SHP77 treated with DMSO at 0.1 percent for 48 hours (cell line): Measurements from ENCODE around the gene SHANK1.
"Not testable (repeated sequence)": the region's sequence is repeated elsewhere in the genome, so short reads cannot be mapped to it uniquely, and the experiment has no call there.

Experiments
- DNase-seq: peaks from one replicate; lab custom pipeline; 2025; lab: John Stamatoyannopoulos, UW

SHANK1 gene

DNA sequence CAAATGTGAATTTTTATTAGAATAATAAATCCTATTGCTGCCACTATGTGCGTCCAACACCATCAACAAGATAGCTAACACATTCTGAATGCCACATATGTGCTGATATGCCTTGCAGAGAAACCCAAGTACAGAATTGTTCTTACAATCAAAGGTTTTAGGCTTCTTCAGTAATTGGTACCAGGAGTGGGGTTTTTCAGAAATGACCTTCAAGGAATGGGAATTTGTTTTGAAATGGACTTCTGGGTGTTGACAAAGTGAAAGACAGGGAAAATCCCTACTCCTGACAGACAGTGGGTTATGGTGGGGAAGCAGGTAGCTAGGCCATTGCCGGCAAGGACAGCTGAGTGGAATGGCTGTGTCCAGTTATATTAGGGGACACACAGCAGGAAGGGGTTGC is 85.6 kb downstream of the SHANK1 start:
- DNase-seq = no peak

DNA sequence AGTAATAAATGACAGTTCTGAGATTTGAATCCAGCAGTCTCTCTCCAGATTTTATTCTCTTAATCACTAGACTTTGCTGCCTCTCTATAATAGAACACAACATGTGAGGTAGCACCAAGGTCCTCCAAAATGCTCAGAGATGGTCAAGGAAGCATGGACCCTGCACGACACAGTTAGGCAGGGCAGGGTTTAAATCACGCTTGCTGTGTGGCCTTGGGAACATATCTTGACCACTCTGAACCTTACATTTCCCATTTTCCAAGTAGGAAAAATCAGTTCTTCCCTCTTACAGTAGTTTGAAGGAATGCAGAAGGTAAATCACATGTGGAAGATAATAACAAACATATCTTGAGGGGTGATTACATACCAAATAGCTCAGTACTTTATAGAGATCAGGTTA is 86.2 kb downstream of the SHANK1 start:
- DNase-seq = no peak

DNA sequence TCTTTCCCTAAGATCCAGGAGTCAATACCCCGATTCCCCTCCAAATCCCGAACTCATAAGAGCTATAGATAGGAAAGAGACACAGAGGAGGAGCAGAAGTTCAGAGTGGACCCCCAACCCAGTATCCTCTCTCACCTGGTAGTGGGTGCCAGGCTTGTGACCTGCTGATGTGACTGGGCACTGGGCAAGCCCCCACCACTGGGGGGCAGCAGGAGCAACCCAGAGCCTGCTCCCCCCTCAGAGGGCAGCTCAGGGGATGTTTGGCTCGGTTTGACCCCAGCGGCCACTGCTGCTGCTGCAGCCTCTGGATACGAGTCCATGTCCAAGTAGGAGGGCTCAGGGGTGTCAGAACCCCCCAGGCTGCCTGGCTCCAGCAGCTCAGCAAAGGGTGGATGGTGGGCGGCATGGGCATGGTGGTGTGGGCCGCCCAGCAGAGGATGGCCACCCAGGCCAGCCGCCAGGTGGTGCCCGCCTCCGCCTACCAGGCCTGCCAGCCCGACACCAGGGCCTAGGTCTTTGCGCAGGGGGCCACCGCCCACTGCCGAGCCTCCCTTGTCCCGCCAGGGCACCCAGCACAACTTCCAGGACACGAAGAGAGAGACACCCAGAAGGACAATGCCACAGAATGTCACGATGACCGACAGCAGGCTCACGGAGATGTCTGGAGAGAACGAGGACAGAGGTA is 87.3 kb downstream of the SHANK1 start:
- DNase-seq = no peak

DNA sequence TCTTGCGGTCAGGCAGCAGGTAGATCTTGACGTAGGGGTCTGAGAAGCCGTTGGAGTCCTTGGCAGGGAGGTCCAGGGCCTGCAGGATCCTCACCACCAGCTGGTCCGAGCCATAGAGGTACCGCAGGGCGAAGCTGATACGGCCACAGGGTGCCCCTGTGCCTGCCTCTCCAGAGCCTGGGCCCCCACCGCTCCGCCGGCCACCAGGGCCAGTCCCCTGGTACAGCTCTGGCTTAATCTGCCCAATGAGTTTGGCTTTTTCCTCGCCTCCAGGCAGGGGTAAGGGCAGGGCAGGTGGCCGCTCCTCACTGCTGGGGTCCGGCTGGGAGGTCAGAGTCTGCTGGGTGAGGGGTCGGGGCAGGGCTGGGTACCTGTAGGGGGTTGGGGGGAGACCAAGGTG is 89.8 kb downstream of the SHANK1 start:
- no peak for DNase-seq

DNA sequence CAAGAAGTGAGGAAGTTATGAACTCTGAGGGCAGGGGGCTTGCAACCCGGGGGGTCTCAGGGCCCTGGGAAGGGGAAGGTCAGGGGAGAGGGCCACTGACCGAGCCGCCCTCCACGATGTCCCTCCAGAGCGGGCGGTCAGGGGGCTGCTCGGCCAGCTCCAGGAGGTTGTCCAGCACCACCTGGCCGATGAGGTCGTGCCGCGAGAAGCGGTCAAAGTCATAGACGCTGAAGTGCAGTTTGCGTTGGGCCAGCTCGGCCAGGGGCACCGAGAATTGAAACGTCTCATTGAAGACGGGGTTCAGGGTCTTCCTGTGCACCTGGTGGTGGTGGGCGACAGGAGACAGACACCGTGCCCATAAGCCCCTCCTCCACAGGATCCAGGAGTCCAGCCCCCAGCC is 90.4 kb downstream of the SHANK1 start:
- no peak for DNase-seq

DNA sequence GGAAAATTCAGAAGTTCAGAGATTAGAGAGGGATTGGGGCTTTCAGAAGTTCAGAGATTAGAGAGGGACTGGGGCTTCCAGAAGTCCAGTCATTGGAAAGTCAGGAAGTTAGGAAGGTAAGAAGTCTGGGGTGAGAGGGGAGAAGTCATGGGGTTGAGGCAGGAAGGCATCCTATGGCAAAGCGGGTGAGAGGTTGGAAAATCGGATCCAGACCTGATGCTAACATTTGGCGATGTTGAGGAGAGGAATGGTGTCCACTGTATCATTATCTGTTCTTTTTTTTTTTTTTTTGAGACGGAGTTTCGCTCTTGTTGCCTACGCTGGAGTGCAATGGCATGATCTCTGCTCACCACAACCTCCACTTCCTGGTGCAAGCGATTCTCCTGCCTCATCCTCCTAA is 91.1 kb downstream of the SHANK1 start:
- DNase-seq = no peak

DNA sequence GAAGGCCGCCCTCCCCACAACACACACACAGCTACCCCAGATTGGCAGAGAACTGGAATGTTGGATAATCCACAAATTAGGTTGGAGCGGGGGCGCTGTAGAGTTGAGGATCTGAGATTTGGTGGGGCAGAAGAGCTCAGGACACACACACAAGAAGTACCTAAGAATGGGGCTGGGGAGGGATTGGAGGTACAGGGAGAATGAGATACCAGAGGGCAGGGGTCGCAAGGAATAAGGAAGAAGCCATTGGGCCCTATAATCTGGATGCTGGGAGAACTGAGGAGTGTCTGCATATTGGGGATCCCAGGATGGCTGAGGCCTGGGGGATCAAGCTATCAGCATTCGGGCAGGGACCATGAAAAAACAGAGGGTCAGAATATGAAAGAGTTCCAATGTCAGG is 91.5 kb downstream of the SHANK1 start:
- no peak for DNase-seq

DNA sequence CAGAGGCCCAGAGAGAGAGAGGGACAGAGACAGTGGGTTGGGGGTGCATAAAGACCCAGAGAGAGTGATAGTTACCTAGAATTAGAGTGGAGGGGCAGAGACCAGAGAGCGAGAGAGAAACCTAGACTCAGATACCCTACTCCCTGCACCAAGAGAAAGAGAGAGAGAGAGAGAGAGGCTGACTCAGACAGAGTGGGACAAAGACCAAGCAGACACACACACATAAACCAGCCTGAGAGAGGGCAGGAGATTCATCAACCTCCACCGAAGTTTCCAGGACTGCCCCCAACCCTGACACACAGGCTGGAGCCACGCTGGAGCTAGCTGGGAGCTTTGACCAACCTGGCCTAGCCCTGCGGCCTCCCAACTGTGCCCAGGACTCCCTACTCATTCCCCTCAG is 92.8 kb downstream of the SHANK1 start:
- no peak for DNase-seq

DNA sequence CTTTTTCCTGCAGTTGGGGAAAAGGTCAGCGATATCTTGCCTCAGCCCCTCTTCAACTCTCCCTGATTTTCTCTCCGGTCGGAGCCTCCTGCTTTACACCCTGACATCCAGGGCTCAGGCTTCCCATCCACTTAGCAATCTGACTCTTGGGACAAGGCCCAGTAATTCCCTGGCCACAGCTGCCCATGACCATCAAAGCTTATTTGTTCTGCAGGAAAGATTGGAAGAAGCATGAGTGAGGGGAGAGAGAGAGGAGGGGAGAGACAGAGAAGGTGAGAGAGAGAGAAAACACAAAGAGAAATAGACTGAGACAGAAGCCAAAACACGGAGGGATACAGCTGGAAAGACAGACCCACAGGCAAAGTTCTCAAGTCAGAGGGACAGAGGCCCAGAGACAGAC is 93.6 kb downstream of the SHANK1 start:
- DNase-seq = no peak

DNA sequence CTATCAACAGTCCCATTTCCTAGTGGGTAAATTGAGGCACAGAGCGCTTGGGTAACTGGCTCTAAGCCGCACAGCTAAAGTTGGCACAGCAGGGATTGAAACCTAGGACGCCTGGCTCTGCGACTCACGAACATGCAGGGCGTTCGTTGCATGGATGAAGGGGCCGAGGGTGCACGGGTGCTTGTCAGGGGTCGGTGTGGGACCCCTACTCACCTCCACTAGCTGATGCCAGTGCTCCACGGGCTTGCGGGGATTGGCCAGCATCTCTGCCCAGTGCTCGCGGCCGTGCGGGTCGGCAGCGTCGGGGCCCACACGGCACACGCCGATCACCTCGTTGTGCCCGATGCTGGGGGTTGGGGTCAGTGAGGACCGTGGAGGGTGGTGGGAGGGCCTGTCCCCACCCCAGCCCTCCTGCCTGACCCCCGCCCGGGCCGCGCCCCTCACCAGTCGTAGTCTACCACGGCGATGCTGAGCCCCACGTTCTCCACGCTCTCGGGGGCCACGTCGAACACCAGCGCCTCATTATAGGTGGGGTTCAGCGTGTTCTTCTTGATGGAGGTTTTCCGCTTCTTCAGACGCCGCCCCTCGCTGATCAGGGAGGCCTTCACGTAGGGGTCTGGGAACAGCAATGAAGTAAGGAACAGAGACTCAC is 94.5 kb downstream of the SHANK1 start:
- DNase-seq = no peak

DNA sequence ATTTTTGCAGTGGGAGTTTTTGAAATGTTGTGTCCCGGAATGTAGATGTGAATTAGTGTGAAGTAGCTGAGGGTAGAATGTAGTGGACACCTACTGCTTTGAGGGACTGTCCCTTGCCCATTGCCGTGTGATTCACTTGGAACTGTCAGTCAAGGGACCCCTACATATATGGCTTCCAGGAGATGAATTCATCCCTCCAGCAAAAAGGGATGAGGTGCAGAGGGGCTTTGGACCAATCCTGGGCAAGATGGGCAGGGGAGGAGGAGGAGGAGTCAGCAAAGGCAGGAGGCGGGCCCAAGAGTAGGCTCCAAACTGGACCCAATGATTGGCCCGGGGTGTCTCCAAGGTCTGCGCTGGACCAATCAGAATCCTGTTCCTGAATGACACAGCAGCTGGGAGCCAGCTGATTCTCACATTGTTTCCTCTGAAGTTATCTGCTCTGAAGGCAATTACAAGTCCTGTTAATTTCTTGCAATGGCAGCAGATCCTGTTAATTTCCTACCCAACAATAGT is 99.2 kb downstream of the SHANK1 start:
- DNase-seq = not testable (repeated sequence)

DNA sequence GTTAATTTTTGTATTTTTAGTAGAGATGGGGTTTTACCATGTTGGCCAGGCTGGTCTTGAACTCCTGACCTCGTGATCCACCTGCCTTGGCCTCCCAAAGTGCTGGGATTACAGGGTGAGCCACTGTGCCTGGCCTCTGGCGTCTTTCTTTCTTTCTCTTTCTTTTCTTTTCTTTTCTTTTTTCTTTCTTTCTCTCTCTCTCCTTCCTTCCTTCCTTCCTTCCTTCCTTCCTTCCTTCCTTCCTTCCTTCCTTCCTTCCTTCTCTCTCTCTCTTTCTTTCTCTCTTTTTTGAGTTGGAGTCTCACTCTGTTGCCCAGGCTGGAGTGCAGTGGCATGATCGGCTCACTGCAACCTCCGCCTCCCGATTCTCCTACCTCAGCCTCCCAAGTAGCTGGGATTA is 100.4 kb downstream of the SHANK1 start:
- not testable (repeated sequence) for DNase-seq

DNA sequence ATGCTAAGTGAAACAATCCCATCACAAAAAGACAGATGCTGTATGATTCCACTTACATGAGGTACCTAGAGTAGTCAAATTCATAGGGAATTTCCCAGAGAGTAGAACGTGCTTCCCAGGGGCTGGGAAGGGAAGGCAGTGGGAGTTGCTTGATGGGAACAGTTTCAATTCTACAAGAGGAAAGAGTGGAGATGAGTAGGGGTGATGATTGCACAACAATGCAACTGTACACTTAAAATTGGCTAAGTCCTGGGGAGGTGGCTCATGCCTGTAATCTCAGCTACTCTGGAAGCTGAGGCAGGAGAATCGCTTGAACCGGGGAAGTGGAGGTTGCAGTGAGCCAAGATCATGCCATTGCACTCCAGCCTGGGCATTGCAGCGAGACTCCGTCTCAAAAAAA is 101.2 kb downstream of the SHANK1 start:
- not testable (repeated sequence) for DNase-seq

DNA sequence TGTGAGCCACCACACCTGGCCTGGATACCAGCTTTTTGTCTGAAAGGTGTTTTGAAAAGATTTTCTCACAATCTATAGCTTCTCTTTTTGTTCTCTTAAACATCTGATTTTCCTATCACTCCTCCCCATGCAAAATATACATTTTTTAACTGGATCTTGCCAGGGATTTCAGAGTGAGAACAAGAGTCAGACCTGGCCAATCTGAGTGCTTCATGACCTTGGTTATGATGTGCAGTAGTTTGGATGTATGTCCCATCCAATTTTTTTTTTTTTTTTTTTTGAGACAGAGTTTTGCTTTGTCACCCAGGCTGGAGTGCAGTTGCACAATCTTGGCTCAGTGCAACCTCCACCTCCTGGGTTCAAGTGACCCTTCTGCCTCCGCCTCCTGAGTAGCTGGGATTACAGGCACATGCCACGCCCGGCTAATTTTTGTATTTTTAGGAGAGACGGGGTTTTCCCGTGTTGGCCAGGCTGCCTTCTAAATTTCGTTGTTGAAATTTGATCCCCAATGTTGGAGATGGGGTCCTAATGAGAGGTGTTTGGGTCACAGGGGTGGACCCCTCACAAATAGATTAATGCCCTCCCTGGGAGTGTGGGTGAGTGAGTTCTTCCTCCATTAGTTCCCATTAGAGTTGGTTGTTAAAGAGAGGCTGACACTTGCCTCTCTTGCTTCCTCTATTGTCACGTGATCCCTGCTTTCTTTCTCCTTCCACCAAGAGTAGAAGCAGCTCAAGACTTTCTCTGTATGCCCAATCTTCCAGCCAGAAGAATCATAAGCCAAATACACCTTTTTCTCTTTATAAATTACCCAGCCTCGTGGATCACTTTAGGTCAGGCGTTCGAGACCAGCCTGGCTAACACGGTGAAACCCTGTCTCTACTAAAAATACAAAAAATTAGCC is 106.8 kb downstream of the SHANK1 start:
- not testable (repeated sequence) for DNase-seq
